ENCODE results near the gene GUCD1. TPM values are rescaled to one million over a fixed set of nuclear protein-coding genes. Genes with fewer than 3 reads are reported as not detected.
A peak's percentile ranks its signal among the peaks of the same experiment; 100 is the strongest.

Gene GUCD1
- total and polyA plus RNA-seq, 9 of the 15 experiments (the other 6 are each of a cell fraction or from before 2014, with no cell fraction given), result 31.5 to 67.8 (median 50.3) TPM

GRCh38 chr22:24514241-24515026 lies 40.5 kb downstream of the GUCD1 start:
- Histone ChIP-seq H3K36me3 (ENCODE audit: control insufficient read depth, insufficient read depth, low read length) (no peaks in the 10 kb centered on the region), H3K9me3 (replicated peaks; ENCODE audit: control insufficient read depth, insufficient read depth, low read depth, low read length) (no peaks in the 10 kb centered on the region), H3K9ac (ENCODE audit: insufficient read depth in 1 of 2, low read depth in 2 of 2, low read length in 2 of 2) (no peak overlapping the region), H3K4me3 (no peak overlapping the region), H3K27ac (ENCODE audit: extremely low read depth, low read depth, low read length) (no peak overlapping the region), H3K4me2 (ENCODE audit: insufficient read depth, low read length) (no peak overlapping the region), H4K20me1 (replicated peaks; ENCODE audit: control insufficient read depth, insufficient read depth, low read length) (0 out of 2 replicates have a peak, but pooled peaks cover 2% of the 10 kb centered on the region), H3K9me1 (ENCODE audit: control insufficient read depth, insufficient read depth, low read length) (peaks cover 3% of the 10 kb centered on the region), H3K27me3 (ENCODE audit: control insufficient read depth in 2 of 2, insufficient read depth in 2 of 2, low read length in 2 of 2) (no peaks in the 10 kb centered on the region), H3K4me1 (replicated peaks in 1 of 2; ENCODE audit: control insufficient read depth in 2 of 2, insufficient read depth in 2 of 2, low read length in 2 of 2) (peaks cover 13 to 24% of the 10 kb centered on the region in 2 experiments), H2AFZ (ENCODE audit: low read depth, low read length) (no peak overlapping the region), H3K79me2 (ENCODE audit: control insufficient read depth, insufficient read depth, low read length) (no peaks in the 10 kb centered on the region)
- BruUV-seq (replicated peaks), result no TSS peak
- intact Hi-C loops (cut with micrococcal nuclease) (no loop called here), in situ Hi-C loops (cut with MboI) (loop anchor here (5.0 to 25.0 kb wide), 2 partner anchors 97 to 552 kb away; partner anchors contain the start of genes DDT, DDTL and GSTT2B)
- no peak for ATAC-seq
- ChIA-PET POLR2A (no interaction called here), CTCF (ENCODE audit: low intra/inter-chr PET ratio) (no interaction called here)
- no peak for FAIRE-seq
- no peak for DNase-seq (ENCODE audit: extremely low read depth in 1 of 4, low spot score in 3 of 4)
- 28% methylated on average over 14 of the region's 14 CpGs for WGBS (ENCODE audit: insufficient coverage, low coverage, missing lambda C conversion rate)
- peak; percentile 45 for TF ChIP-seq CBFA2T3 (IDR thresholded peaks at IDR 0.05)
- peak; percentile 31; the same call in 1 of the 2 replicates for TF ChIP-seq CBFA2T2 (conservative IDR thresholded peaks at IDR 0.05)
- TF ChIP-seq UBTF (IDR thresholded peaks at IDR 0.05; ENCODE audit: borderline replicate concordance in 1 of 2, low read depth in 2 of 2, low read length in 2 of 2), result no peak
- no peak for TF ChIP-seq CHD7 (IDR thresholded peaks at IDR 0.05; ENCODE audit: low read depth, low read length)
- TF ChIP-seq TAL1 (IDR thresholded peaks at IDR 0.05), result 0 out of 2 replicates have a peak, but pooled peaks have one; percentile 10
- peak; percentile 38 for TF ChIP-seq TCF3 (CRISPR knock-in tag; IDR thresholded peaks at IDR 0.05)
